ENCODE data around the gene COPS9.

- TF ChIP-seq GATAD2B (conservative IDR thresholded peaks at IDR 0.05; ENCODE audit: low read depth) (no peak), NR2C2 (IDR thresholded peaks at IDR 0.05; ENCODE audit: borderline replicate concordance, control insufficient read depth, insufficient read length, low read depth) (no peak), CTCF (IDR thresholded peaks at IDR 0.05 in 2 of 3, conservative IDR thresholded peaks at IDR 0.05 in 1 of 3; ENCODE audit: control insufficient read depth in 2 of 3, extremely low read depth in 1 of 3, insufficient read depth in 1 of 3, low read depth in 3 of 3, low read length in 3 of 3) (no peak), NFYB (IDR thresholded peaks at IDR 0.05; ENCODE audit: insufficient read depth, low read depth, low read length) (no peak), REST (IDR thresholded peaks at IDR 0.05; ENCODE audit: low read depth, low read length) (no peak), POLR2AphosphoS2 (IDR thresholded peaks at IDR 0.05; ENCODE audit: low read depth, low read length) (no peak), KDM1A (IDR thresholded peaks at IDR 0.05; ENCODE audit: borderline replicate concordance) (no peak), ELK1 (IDR thresholded peaks at IDR 0.05; ENCODE audit: low read depth, low read length) (no peak), POLR2AphosphoS5 (IDR thresholded peaks at IDR 0.05; ENCODE audit: low read length) (no peak), FOS (IDR thresholded peaks at IDR 0.05; ENCODE audit: borderline replicate concordance, extremely low read depth, insufficient read length) (no peak), ZNF274 (IDR thresholded peaks at IDR 0.05; ENCODE audit: insufficient read depth, insufficient read length) (no peak), EP300 (IDR thresholded peaks at IDR 0.05; ENCODE audit: borderline replicate concordance in 1 of 2, control insufficient read depth in 1 of 2, low read depth in 2 of 2, low read length in 2 of 2) (no peak)
Measured at GRCh38 chr2:240144649-240145261, 8.7 kb upstream of the COPS9 start.
